NCI-H2107 (cell line): ENCODE results near the gene HCRT.
"Not testable (repeated sequence)": the region's sequence is repeated elsewhere in the genome, so short reads cannot be mapped to it uniquely, and the experiment has no call there.

ENCODE experiments used
- DNase-seq: peaks from one replicate; lab custom pipeline; 2025; lab: John Stamatoyannopoulos, UW

HCRT gene

GRCh38 chr17:42197564-42198156 is 12.4 kb upstream of the HCRT start:
- no peak for DNase-seq

- DNase-seq, result peak; percentile 55
Measured at GRCh38 chr17:42193969-42194899, 9.0 kb upstream of the HCRT start, which contains the start of gene GHDC. TSS of gene GHDC (minus strand) at chr17:42194494. CDS start at chr17:42193581, 913 bp downstream.

- DNase-seq, result no peak
Measured at GRCh38 chr17:42193216-42193968, 8.1 kb upstream of the HCRT start.

GRCh38 chr17:42192189-42193126 is 7.2 kb upstream of the HCRT start:
- no peak for DNase-seq

GRCh38 chr17:42191275-42191608 is 6.0 kb upstream of the HCRT start:
- no peak for DNase-seq

GRCh38 chr17:42190491-42191274 is 5.4 kb upstream of the HCRT start:
- no peak for DNase-seq

- no peak for DNase-seq
Measured at GRCh38 chr17:42189651-42189965, 4.4 kb upstream of the HCRT start.

- DNase-seq, result no peak
Measured at GRCh38 chr17:42188749-42189650, 3.7 kb upstream of the HCRT start.

GRCh38 chr17:42187833-42188232 is 2.6 kb upstream of the HCRT start:
- DNase-seq, result no peak

GRCh38 chr17:42186191-42186590 is 939 bp upstream of the HCRT start:
- DNase-seq, result not testable (repeated sequence)

GRCh38 chr17:42185621-42185930 is 324 bp upstream of the HCRT start:
- DNase-seq, result no peak

GRCh38 chr17:42183741-42184711 is 1.2 kb downstream of the HCRT start:
- DNase-seq, result peak; percentile 40

- no peak for DNase-seq
Measured at GRCh38 chr17:42182927-42183734, 2.1 kb downstream of the HCRT start.

- DNase-seq, result no peak
Measured at GRCh38 chr17:42181851-42182207, 3.4 kb downstream of the HCRT start.

GRCh38 chr17:42180922-42181850 is 4.1 kb downstream of the HCRT start, which contains the start of gene KCNH4:
TSS of gene KCNH4 (minus strand) at chr17:42181142. CDS start at chr17:42180945, 197 bp downstream.
- DNase-seq, result peak; percentile 79

GRCh38 chr17:42180411-42180921 is 4.8 kb downstream of the HCRT start:
- DNase-seq, result no peak
